ENCODE data around the gene MCM7. TPM values are rescaled to one million over a fixed set of nuclear protein-coding genes. Genes with fewer than 3 reads are reported as not detected.

The MCM7 gene
- polyA plus RNA-seq, 1 donor (not counting 4 experiments of a cell fraction or from before 2014, with no cell fraction given): 46.8 TPM

DNA sequence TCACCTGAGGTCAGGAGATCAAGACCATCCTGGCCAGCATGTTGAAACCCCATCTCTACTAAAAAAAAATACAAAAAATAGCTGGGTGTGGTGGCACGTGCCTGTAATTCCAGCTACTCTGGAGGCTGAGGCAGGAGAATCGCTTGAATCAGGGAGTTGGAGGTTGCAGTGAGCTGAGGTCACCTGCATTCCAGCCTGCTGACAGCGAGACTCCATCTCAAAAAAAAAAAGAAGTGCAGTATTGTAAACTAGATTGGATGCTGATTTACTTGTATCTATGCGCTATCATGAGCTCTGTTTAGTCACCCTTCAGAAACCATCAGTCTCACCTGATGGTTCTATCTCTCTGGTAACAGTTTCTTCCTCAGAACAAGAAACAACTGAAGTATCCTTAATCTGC is 37.8 kb downstream of the MCM7 start:
- Histone ChIP-seq H3K4me1 (ENCODE audit: control insufficient read depth, extremely low read depth, insufficient read depth, low read length) (no peaks in the 10 kb centered on the region), H2AFZ (ENCODE audit: control insufficient read depth, low read length) (no peak overlapping the region), H3K9ac (ENCODE audit: control insufficient read depth, extremely low read depth, insufficient read depth, low read length) (no peak overlapping the region), H3K36me3 (ENCODE audit: control insufficient read depth in 2 of 2, extremely low read depth in 1 of 2, insufficient read depth in 2 of 2, low read length in 2 of 2) (peaks cover 7 to 14% of the 10 kb centered on the region in 2 experiments), H3K4me3 (ENCODE audit: control insufficient read depth in 2 of 3, extremely low read depth in 1 of 3, insufficient read depth in 2 of 3, low read depth in 1 of 3, low read length in 3 of 3) (no peak overlapping the region), H3K79me2 (ENCODE audit: control insufficient read depth, insufficient read depth, low read length) (no peaks in the 10 kb centered on the region), H3K9me1 (ENCODE audit: control insufficient read depth, extremely low read depth, insufficient read depth, low read length) (no peaks in the 10 kb centered on the region), H3K9me3 (ENCODE audit: control insufficient read depth, low read depth, low read length) (no peaks in the 10 kb centered on the region), H4K20me1 (ENCODE audit: control insufficient read depth, extremely low read depth, insufficient read depth, low read length) (no peaks in the 10 kb centered on the region), H3K27ac (ENCODE audit: control insufficient read depth, insufficient read depth, low read length) (no peak overlapping the region), H3K4me2 (ENCODE audit: control insufficient read depth, extremely low read depth, insufficient read depth, low read depth, low read length) (no peak overlapping the region), H3K27me3 (ENCODE audit: control insufficient read depth, extremely low read depth, insufficient read depth, low read length) (no peaks in the 10 kb centered on the region)
- DNase-seq (ENCODE audit: low read depth, low spot score) (no peak), FAIRE-seq (no peak)
- no peak for TF ChIP-seq EZH2 (IDR thresholded peaks at IDR 0.05; ENCODE audit: low read length)
- TF ChIP-seq, protein P1, sequence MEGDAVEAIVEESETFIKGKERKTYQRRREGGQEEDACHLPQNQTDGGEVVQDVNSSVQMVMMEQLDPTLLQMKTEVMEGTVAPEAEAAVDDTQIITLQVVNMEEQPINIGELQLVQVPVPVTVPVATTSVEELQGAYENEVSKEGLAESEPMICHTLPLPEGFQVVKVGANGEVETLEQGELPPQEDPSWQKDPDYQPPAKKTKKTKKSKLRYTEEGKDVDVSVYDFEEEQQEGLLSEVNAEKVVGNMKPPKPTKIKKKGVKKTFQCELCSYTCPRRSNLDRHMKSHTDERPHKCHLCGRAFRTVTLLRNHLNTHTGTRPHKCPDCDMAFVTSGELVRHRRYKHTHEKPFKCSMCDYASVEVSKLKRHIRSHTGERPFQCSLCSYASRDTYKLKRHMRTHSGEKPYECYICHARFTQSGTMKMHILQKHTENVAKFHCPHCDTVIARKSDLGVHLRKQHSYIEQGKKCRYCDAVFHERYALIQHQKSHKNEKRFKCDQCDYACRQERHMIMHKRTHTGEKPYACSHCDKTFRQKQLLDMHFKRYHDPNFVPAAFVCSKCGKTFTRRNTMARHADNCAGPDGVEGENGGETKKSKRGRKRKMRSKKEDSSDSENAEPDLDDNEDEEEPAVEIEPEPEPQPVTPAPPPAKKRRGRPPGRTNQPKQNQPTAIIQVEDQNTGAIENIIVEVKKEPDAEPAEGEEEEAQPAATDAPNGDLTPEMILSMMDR (optimal IDR thresholded peaks at IDR 0.05 in 1 of 3, IDR thresholded peaks at IDR 0.05 in 1 of 3, conservative IDR thresholded peaks at IDR 0.05 in 1 of 3; ENCODE audit: extremely low read depth in 1 of 3, insufficient read depth in 2 of 3, low read length in 3 of 3): no peak
- dilution Hi-C loops (cut with MboI; ENCODE audit: extremely low pct_ligation_motif_present, low sequenced_read_pairs): no loop called here

DNA sequence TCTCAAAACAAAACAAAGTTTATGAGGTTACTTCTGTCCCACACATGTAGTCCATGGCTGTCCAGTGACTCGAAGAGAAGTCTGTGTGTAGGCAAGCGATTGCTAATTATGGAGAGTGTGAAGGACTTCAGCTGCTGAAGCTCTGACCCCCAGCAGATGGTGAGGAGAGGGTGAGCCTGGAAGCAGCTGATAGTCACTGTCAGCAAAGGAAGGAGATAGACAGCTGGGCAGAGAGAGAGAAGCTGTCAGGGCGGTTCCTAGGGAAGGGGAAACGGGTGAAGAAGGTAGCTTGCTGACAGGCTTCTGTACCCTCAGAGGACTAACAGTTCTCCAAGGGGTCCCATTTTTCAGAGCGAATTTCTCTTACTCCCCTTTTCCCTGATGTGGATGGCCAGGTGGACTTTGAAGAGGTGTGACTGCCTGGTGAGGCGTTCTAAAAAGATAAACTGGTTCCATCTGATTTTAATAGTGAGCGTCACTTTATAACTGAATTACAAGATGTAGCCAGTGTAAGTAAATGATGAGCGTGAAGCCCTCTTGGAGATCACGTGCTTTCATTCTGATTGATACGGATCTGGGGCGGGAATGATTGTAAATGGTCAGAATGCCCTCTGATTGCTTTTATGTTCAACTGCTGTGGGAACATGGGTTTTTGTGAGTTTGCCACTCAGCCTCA is 39.5 kb downstream of the MCM7 start:
- H3K4me1 ChIP-seq (ENCODE audit: control insufficient read depth, extremely low read depth, insufficient read depth, low read length): no peaks in the 10 kb centered on the region
- no peak overlapping the region for H3K27ac ChIP-seq (ENCODE audit: control insufficient read depth, insufficient read depth, low read length)
- H3K79me2 ChIP-seq (ENCODE audit: control insufficient read depth, insufficient read depth, low read length): no peaks in the 10 kb centered on the region
- H3K9me3 ChIP-seq (ENCODE audit: control insufficient read depth, low read depth, low read length): no peaks in the 10 kb centered on the region
- no peaks in the 10 kb centered on the region for H4K20me1 ChIP-seq (ENCODE audit: control insufficient read depth, extremely low read depth, insufficient read depth, low read length)
- no peak overlapping the region for H2AFZ ChIP-seq (ENCODE audit: control insufficient read depth, low read length)
- dilution Hi-C loops (cut with MboI; ENCODE audit: extremely low pct_ligation_motif_present, low sequenced_read_pairs): no loop called here
- H3K27me3 ChIP-seq (ENCODE audit: control insufficient read depth, extremely low read depth, insufficient read depth, low read length): no peaks in the 10 kb centered on the region
- no peak overlapping the region for H3K4me2 ChIP-seq (ENCODE audit: control insufficient read depth, extremely low read depth, insufficient read depth, low read depth, low read length)
- no peak overlapping the region for H3K9ac ChIP-seq (ENCODE audit: control insufficient read depth, extremely low read depth, insufficient read depth, low read length)
- H3K9me1 ChIP-seq (ENCODE audit: control insufficient read depth, extremely low read depth, insufficient read depth, low read length): no peaks in the 10 kb centered on the region
- TF ChIP-seq, protein P1 (optimal IDR thresholded peaks at IDR 0.05 in 1 of 3, IDR thresholded peaks at IDR 0.05 in 1 of 3, conservative IDR thresholded peaks at IDR 0.05 in 1 of 3; ENCODE audit: extremely low read depth in 1 of 3, insufficient read depth in 2 of 3, low read length in 3 of 3): no peak
- no peak for TF ChIP-seq EZH2 (IDR thresholded peaks at IDR 0.05; ENCODE audit: low read length)
- no peak overlapping the region for H3K4me3 ChIP-seq (ENCODE audit: control insufficient read depth in 2 of 3, extremely low read depth in 1 of 3, insufficient read depth in 2 of 3, low read depth in 1 of 3, low read length in 3 of 3)
- FAIRE-seq: no peak
- H3K36me3 ChIP-seq (ENCODE audit: control insufficient read depth in 2 of 2, extremely low read depth in 1 of 2, insufficient read depth in 2 of 2, low read length in 2 of 2): peaks cover 11 to 25% of the 10 kb centered on the region in 2 experiments
- DNase-seq (ENCODE audit: low read depth, low spot score): no peak

All from keratinocyte (primary cell).